GM12872 (cell line): ENCODE data around the gene DPM3.

Experiments
- CTCF ChIP-seq: IDR thresholded peaks from 3 replicates; pipeline ENCODE4 v1.5.1; 2011; ENCODE audit warnings: low read depth, mild to moderate bottlenecking, low read length, moderate library complexity; ENCODE audit not compliant: insufficient read depth

Gene DPM3

GRCh38 chr1:155110381-155110780, 29.9 kb downstream of the DPM3 start:
- TF ChIP-seq CTCF: no peak

- no peak for TF ChIP-seq CTCF
Observed at GRCh38 chr1:155108296-155108695, 32.0 kb downstream of the DPM3 start.

- TF ChIP-seq CTCF: no peak
Observed at GRCh38 chr1:155107309-155108264, 32.7 kb downstream of the DPM3 start.

- TF ChIP-seq CTCF: no peak
Observed at GRCh38 chr1:155106862-155107261, 33.5 kb downstream of the DPM3 start.

GRCh38 chr1:155105604-155106011, 34.7 kb downstream of the DPM3 start:
- no peak for TF ChIP-seq CTCF

- no peak for TF ChIP-seq CTCF
Observed at GRCh38 chr1:155104605-155105534, 35.5 kb downstream of the DPM3 start.

- TF ChIP-seq CTCF: no peak
Observed at GRCh38 chr1:155103325-155103724, 37.0 kb downstream of the DPM3 start.
